ENCODE measurements around the gene ANOS1. TPM values are rescaled to one million over a fixed set of nuclear protein-coding genes. Genes with fewer than 3 reads are reported as not detected.

ANOS1 gene
- total and polyA plus RNA-seq, 4 donors = 2.3 to 12.1 (median 3.7) TPM

- no peaks in the 10 kb centered on the region for H3K36me3 ChIP-seq (ENCODE audit: control insufficient read depth in 1 of 2, insufficient read depth in 2 of 2, low read length in 1 of 2)
- intact Hi-C loops (cut with DNase I) = no loop called here
- DNase-seq (no peak), ATAC-seq (ENCODE audit: low FRiP score) (no peak)
- no peaks in the 10 kb centered on the region for H3K9me3 ChIP-seq (ENCODE audit: control insufficient read depth, low read length)
- no peak overlapping the region for H3K4me3 ChIP-seq (ENCODE audit: low read length in 2 of 2)
- H3K27me3 ChIP-seq (ENCODE audit: control insufficient read depth in 1 of 2, insufficient read depth in 2 of 2, low read length in 1 of 2) = no peaks in the 10 kb centered on the region
- no peak overlapping the region for H3K27ac ChIP-seq (ENCODE audit: low read depth in 1 of 2, low read length in 2 of 2)
- WGBS, 2 donors = 3 to 21% methylated on average over 1 of the region's 1 CpG
- no peaks in the 10 kb centered on the region for H3K4me1 ChIP-seq (ENCODE audit: control insufficient read depth in 1 of 2, insufficient read depth in 2 of 2, low read length in 2 of 2)
These were observed 68.6 kb downstream of the ANOS1 start for GRCh38 chrX:8663325-8663724.

- Histone ChIP-seq H3K4me3 (ENCODE audit: low read length in 2 of 2) (no peak overlapping the region), H3K36me3 (ENCODE audit: control insufficient read depth in 1 of 2, insufficient read depth in 2 of 2, low read length in 1 of 2) (no peaks in the 10 kb centered on the region), H3K4me1 (ENCODE audit: control insufficient read depth in 1 of 2, insufficient read depth in 2 of 2, low read length in 2 of 2) (no peaks in the 10 kb centered on the region), H3K9me3 (ENCODE audit: control insufficient read depth, low read length) (no peaks in the 10 kb centered on the region), H3K27me3 (ENCODE audit: control insufficient read depth in 1 of 2, insufficient read depth in 2 of 2, low read length in 1 of 2) (no peaks in the 10 kb centered on the region), H3K27ac (ENCODE audit: low read depth in 1 of 2, low read length in 2 of 2) (no peak overlapping the region)
- WGBS, 2 donors = 58 to 65% methylated on average over 2 of the region's 2 CpGs
- intact Hi-C loops (cut with DNase I) = no loop called here
- ATAC-seq (ENCODE audit: low FRiP score) (no peak), DNase-seq (no peak)
These were observed 74.1 kb downstream of the ANOS1 start for GRCh38 chrX:8657883-8658282.

- DNase-seq (no peak), ATAC-seq (ENCODE audit: low FRiP score) (no peak)
- Histone ChIP-seq H3K27me3 (ENCODE audit: control insufficient read depth in 1 of 2, insufficient read depth in 2 of 2, low read length in 1 of 2) (no peaks in the 10 kb centered on the region), H3K36me3 (ENCODE audit: control insufficient read depth in 1 of 2, insufficient read depth in 2 of 2, low read length in 1 of 2) (no peaks in the 10 kb centered on the region), H3K27ac (ENCODE audit: low read depth in 1 of 2, low read length in 2 of 2) (no peak overlapping the region), H3K4me3 (ENCODE audit: low read length in 2 of 2) (no peak overlapping the region), H3K4me1 (ENCODE audit: control insufficient read depth in 1 of 2, insufficient read depth in 2 of 2, low read length in 2 of 2) (no peaks in the 10 kb centered on the region), H3K9me3 (ENCODE audit: control insufficient read depth, low read length) (no peaks in the 10 kb centered on the region)
- 81 to 83% methylated on average over 2 of the region's 2 CpGs for WGBS, 2 donors
- intact Hi-C loops (cut with DNase I) = no loop called here
These were observed 78.0 kb downstream of the ANOS1 start for GRCh38 chrX:8653956-8654355.

- Histone ChIP-seq H3K4me1 (ENCODE audit: control insufficient read depth in 1 of 2, insufficient read depth in 2 of 2, low read length in 2 of 2) (no peaks in the 10 kb centered on the region), H3K9me3 (ENCODE audit: control insufficient read depth, low read length) (no peaks in the 10 kb centered on the region), H3K4me3 (ENCODE audit: low read length in 2 of 2) (no peak overlapping the region), H3K27me3 (ENCODE audit: control insufficient read depth in 1 of 2, insufficient read depth in 2 of 2, low read length in 1 of 2) (no peaks in the 10 kb centered on the region), H3K27ac (ENCODE audit: low read depth in 1 of 2, low read length in 2 of 2) (no peak overlapping the region), H3K36me3 (ENCODE audit: control insufficient read depth in 1 of 2, insufficient read depth in 2 of 2, low read length in 1 of 2) (no peaks in the 10 kb centered on the region)
- intact Hi-C loops (cut with DNase I) = no loop called here
- ATAC-seq (ENCODE audit: low FRiP score) (no peak), DNase-seq (no peak)
These were observed 82.0 kb downstream of the ANOS1 start for GRCh38 chrX:8649969-8650368.

GRCh38 chrX:8647176-8647575, 84.8 kb downstream of the ANOS1 start:
- Histone ChIP-seq H3K36me3 (ENCODE audit: control insufficient read depth in 1 of 2, insufficient read depth in 2 of 2, low read length in 1 of 2) (no peaks in the 10 kb centered on the region), H3K27ac (ENCODE audit: low read depth in 1 of 2, low read length in 2 of 2) (no peak overlapping the region), H3K9me3 (ENCODE audit: control insufficient read depth, low read length) (no peaks in the 10 kb centered on the region), H3K27me3 (ENCODE audit: control insufficient read depth in 1 of 2, insufficient read depth in 2 of 2, low read length in 1 of 2) (no peaks in the 10 kb centered on the region), H3K4me3 (ENCODE audit: low read length in 2 of 2) (no peak overlapping the region), H3K4me1 (ENCODE audit: control insufficient read depth in 1 of 2, insufficient read depth in 2 of 2, low read length in 2 of 2) (no peaks in the 10 kb centered on the region)
- 83 to 87% methylated on average over 7 of the region's 7 CpGs for WGBS, 2 donors
- ATAC-seq (ENCODE audit: low FRiP score) (no peak), DNase-seq (no peak)
- intact Hi-C loops (cut with DNase I) = no loop called here

- no peaks in the 10 kb centered on the region for H3K27me3 ChIP-seq (ENCODE audit: control insufficient read depth in 1 of 2, insufficient read depth in 2 of 2, low read length in 1 of 2)
- no peak overlapping the region for H3K27ac ChIP-seq (ENCODE audit: low read depth in 1 of 2, low read length in 2 of 2)
- no peaks in the 10 kb centered on the region for H3K9me3 ChIP-seq (ENCODE audit: control insufficient read depth, low read length)
- ATAC-seq (ENCODE audit: low FRiP score) (no peak), DNase-seq (no peak)
- intact Hi-C loops (cut with DNase I) = no loop called here
- H3K4me1 ChIP-seq (ENCODE audit: control insufficient read depth in 1 of 2, insufficient read depth in 2 of 2, low read length in 2 of 2) = no peaks in the 10 kb centered on the region
- 83 to 87% methylated on average over 11 of the region's 11 CpGs for whole genome bisulfite sequencing, 2 donors
- no peak overlapping the region for H3K4me3 ChIP-seq (ENCODE audit: low read length in 2 of 2)
- no peaks in the 10 kb centered on the region for H3K36me3 ChIP-seq (ENCODE audit: control insufficient read depth in 1 of 2, insufficient read depth in 2 of 2, low read length in 1 of 2)
These were observed 91.9 kb downstream of the ANOS1 start for GRCh38 chrX:8639949-8640475.

GRCh38 chrX:8636497-8636896, 95.4 kb downstream of the ANOS1 start:
- Histone ChIP-seq H3K36me3 (ENCODE audit: control insufficient read depth in 1 of 2, insufficient read depth in 2 of 2, low read length in 1 of 2) (no peaks in the 10 kb centered on the region), H3K4me1 (ENCODE audit: control insufficient read depth in 1 of 2, insufficient read depth in 2 of 2, low read length in 2 of 2) (no peaks in the 10 kb centered on the region), H3K27me3 (ENCODE audit: control insufficient read depth in 1 of 2, insufficient read depth in 2 of 2, low read length in 1 of 2) (no peaks in the 10 kb centered on the region), H3K9me3 (ENCODE audit: control insufficient read depth, low read length) (no peaks in the 10 kb centered on the region), H3K27ac (ENCODE audit: low read depth in 1 of 2, low read length in 2 of 2) (no peak overlapping the region), H3K4me3 (ENCODE audit: low read length in 2 of 2) (no peak overlapping the region)
- intact Hi-C loops (cut with DNase I) = no loop called here
- no peak for DNase-seq
- ATAC-seq (ENCODE audit: low FRiP score) = no peak

GRCh38 chrX:8635812-8636211, 96.1 kb downstream of the ANOS1 start:
- 95 to 97% methylated on average over 5 of the region's 5 CpGs for WGBS, 2 donors
- H3K4me1 ChIP-seq (ENCODE audit: control insufficient read depth in 1 of 2, insufficient read depth in 2 of 2, low read length in 2 of 2) = no peaks in the 10 kb centered on the region
- no peak for ATAC-seq (ENCODE audit: low FRiP score)
- no peak overlapping the region for H3K4me3 ChIP-seq (ENCODE audit: low read length in 2 of 2)
- H3K27me3 ChIP-seq (ENCODE audit: control insufficient read depth in 1 of 2, insufficient read depth in 2 of 2, low read length in 1 of 2) = no peaks in the 10 kb centered on the region
- no peaks in the 10 kb centered on the region for H3K36me3 ChIP-seq (ENCODE audit: control insufficient read depth in 1 of 2, insufficient read depth in 2 of 2, low read length in 1 of 2)
- intact Hi-C loops (cut with DNase I) = no loop called here
- no peaks in the 10 kb centered on the region for H3K9me3 ChIP-seq (ENCODE audit: control insufficient read depth, low read length)
- H3K27ac ChIP-seq (ENCODE audit: low read depth in 1 of 2, low read length in 2 of 2) = no peak overlapping the region
- no peak for DNase-seq

GRCh38 chrX:8632924-8633323, 99.0 kb downstream of the ANOS1 start:
- no peaks in the 10 kb centered on the region for H3K27me3 ChIP-seq (ENCODE audit: control insufficient read depth in 1 of 2, insufficient read depth in 2 of 2, low read length in 1 of 2)
- intact Hi-C loops (cut with DNase I) = no loop called here
- WGBS, 2 donors = 10 to 18% methylated on average over 7 of the region's 7 CpGs
- DNase-seq (no peak), ATAC-seq (ENCODE audit: low FRiP score) (no peak)
- H3K27ac ChIP-seq (ENCODE audit: low read depth in 1 of 2, low read length in 2 of 2) = no peak overlapping the region
- no peak overlapping the region for H3K4me3 ChIP-seq (ENCODE audit: low read length in 2 of 2)
- no peaks in the 10 kb centered on the region for H3K36me3 ChIP-seq (ENCODE audit: control insufficient read depth in 1 of 2, insufficient read depth in 2 of 2, low read length in 1 of 2)
- no peaks in the 10 kb centered on the region for H3K4me1 ChIP-seq (ENCODE audit: control insufficient read depth in 1 of 2, insufficient read depth in 2 of 2, low read length in 2 of 2)
- no peaks in the 10 kb centered on the region for H3K9me3 ChIP-seq (ENCODE audit: control insufficient read depth, low read length)
